Endometrium (tissue), 2 donors: Measurements from ENCODE around the gene CDKL1.
A peak's percentile ranks its signal among the peaks of the same experiment; 100 is the strongest.
"Not testable (repeated sequence)": the region's sequence is repeated elsewhere in the genome, so short reads cannot be mapped to it uniquely, and the experiment has no call there.

Experiments used
- FAIRE-seq: peaks from 2 replicates; lab custom pipeline; 2012; peaks lifted over from hg19 to GRCh38; lab: Jason Lieb, UNC
- donor health status: control.
- donor health status: control.

Gene CDKL1

GRCh38 chr14:50357124-50357523, 39.6 kb downstream of the CDKL1 start:
- no peak for FAIRE-seq

- not testable (repeated sequence) for FAIRE-seq
Observed at GRCh38 chr14:50356283-50356682, 40.4 kb downstream of the CDKL1 start.

DNA sequence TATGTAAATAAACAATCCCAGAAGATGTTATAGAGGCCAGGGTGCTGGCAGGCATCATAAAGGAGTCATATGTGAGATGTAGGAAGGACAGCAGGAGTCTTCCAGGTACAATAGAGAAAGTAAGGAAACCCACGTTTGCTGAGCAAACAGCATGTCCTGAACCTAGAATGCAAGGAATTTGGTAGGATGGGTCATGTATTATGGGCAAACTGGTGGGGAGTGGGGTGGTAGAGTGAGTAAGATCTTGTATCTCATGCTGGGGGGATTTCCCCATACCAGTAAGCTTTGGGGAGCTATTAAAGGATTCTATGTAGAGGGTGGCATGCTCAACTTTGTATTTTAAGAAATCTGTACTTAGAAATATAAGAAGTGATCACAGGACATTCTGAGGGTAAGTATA, 41.0 kb downstream of the CDKL1 start:
- no peak for FAIRE-seq

GRCh38 chr14:50354527-50354926, 42.2 kb downstream of the CDKL1 start:
- no peak for FAIRE-seq

- FAIRE-seq = no peak
Observed at GRCh38 chr14:50353126-50353525, 43.6 kb downstream of the CDKL1 start.

- no peak for FAIRE-seq
Observed at GRCh38 chr14:50352584-50352983, 44.1 kb downstream of the CDKL1 start.

DNA sequence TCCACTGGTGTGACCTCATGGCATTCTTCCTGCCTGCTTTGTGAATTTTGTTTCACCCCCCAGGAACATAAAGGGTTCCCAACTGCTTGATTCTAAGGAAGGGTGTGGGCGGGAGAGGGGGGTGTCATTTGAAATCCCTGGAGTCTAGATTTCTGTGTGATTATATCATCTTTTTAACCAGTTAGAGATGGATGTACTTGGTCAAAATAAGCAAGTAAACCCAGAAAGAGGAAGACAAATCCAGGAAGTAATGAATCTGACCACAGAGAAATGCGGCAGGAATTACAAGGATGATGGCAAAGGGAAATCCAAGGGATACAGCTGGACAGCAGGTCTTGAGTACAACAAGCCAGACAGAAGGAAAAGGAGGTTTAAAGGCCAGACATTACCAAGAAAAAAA, 45.7 kb downstream of the CDKL1 start:
- no peak for FAIRE-seq

DNA sequence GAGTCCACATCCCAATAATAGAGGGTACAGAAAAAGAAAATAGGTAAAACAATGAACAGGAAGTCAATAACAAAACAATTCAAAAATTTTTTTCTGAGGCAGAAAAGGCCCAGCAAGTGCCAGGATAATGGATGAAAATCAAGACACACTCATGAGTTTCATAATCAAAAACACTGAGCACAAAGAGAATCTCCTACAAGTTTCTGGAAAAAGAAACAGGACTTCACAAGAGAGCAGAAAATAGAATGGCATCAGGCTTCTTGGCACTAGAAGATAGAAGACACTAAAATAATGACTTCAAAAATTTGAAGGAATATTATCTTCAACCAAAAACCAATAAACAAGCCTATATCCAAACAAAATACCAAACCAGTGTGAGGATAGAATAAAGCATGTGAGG, 47.7 kb downstream of the CDKL1 start:
- FAIRE-seq = no peak

DNA sequence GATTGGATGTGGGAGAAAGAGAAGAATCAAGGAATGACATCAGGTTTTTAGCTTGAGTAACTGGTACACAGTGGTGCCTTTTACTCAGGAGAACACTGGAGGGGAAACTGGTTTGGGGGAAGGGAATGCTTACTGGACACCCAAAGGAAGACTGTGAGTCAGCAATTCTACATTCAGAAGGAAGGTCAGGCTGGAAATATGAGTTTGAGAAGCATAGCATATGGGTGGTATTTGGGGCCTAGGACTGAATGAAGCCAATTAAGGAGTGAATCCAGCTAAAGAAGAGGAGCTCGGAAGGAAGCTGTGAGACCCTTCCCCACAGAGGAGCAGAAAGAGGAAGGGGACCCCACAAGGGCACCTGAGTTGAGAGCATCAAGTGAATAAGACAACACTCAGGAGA, 49.2 kb downstream of the CDKL1 start:
- FAIRE-seq = no peak

DNA sequence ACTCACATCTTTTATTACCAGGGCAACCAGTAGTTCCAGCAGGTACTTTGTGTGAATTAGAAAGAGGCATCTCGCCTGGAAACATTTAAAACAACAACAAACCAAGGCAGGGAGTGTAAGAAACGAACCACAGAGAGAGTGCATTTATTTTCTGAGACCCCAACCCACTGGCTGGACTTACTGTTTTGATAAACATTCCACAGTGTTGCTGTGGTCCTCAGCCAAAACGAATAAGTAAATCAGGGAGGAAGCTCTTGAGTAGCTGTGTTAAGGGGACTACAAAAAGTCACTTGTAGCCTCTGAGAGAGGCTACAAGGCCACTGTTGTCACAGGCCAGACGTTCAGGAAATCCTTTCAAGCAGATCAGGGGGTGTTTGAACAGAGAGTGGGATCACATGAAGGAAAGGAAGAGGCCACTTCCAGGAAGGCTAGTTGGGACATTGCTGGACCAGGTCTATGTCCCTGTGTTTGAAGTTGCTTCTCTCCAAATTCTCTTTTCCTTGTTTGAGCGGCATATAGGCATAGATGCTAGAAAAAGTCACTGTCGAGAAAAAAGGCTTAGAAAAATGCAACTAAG, 50.7 kb downstream of the CDKL1 start:
- FAIRE-seq = no peak

GRCh38 chr14:50344876-50345563, 51.7 kb downstream of the CDKL1 start:
- FAIRE-seq = peak; percentile 69

DNA sequence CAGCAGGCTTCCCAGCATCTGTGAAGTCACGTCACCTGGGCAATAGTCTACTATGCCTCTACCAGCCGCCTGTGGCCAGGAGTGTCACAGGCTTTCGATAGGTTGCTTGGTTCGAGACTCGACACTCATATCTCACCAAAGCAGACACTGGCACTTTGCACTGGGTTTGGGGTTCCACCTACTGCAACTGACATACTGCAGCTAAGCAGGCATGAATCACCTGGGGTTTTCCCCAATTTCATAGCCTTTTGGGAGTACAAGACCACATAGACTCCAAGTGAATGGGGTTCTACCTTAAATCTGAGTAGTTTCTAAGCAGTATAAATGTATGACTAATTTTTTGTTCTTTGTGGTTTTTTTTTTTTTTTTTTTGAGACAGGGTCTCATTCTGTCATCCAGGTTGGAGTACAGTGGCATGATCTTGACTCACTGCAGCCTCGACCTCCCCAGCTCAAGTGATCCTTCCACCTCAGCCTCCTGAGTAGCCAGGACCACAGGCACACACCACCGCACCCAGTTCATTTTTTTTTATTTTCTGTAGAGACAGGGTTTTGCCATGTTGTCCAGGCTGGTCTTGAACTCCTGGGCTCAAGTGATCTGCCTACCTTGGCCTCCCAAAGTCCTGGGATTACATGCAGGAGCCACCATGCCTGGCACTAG, 52.4 kb downstream of the CDKL1 start:
- no peak for FAIRE-seq

- no peak for FAIRE-seq
Observed at GRCh38 chr14:50343434-50343833, 53.2 kb downstream of the CDKL1 start.

DNA sequence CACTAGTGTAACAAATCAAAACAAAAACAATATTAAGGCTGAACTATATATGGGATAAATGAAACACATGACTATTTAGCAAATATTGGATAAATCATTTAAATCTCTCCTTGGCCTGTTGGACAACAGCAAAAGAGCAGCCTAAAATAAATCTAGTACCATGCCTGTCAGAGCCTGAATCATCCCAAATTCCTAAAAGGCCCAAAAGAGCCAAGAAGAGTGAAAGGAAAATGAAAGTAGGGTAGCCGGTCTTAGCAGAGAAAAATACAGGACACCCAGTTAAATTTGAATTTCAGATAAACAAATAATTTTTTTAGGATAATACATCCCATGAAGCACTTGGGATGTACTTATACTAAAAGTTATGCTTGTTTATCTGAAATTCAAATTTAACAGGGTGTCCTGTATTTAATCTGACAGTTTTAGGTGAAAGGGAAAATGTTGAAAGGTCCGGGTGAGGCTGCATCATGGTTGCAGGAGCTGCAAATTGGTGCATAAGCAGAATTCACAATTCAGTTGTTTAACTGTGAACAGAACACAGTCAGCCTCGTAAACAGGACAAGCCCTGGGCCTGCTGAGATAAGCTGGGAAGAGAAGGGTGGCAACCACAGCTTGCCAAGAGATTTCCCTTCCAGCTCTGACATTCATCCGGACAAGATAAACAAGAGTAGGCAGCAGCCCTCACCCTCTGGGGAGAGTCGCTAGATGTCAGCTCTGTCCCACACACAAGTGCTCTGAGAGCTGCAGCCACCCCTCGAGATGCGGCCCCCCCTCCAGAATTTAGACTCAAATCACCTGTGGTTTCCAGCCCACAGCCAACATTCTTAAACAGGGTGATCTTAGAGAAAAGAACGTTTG, 54.2 kb downstream of the CDKL1 start:
- FAIRE-seq = no peak

GRCh38 chr14:50340963-50341362, 55.7 kb downstream of the CDKL1 start:
- FAIRE-seq = no peak

GRCh38 chr14:50340045-50340444, 56.6 kb downstream of the CDKL1 start:
- no peak for FAIRE-seq

GRCh38 chr14:50339178-50339804, 57.4 kb downstream of the CDKL1 start:
- no peak for FAIRE-seq

- no peak for FAIRE-seq
Observed at GRCh38 chr14:50338587-50338986, 58.1 kb downstream of the CDKL1 start.

DNA sequence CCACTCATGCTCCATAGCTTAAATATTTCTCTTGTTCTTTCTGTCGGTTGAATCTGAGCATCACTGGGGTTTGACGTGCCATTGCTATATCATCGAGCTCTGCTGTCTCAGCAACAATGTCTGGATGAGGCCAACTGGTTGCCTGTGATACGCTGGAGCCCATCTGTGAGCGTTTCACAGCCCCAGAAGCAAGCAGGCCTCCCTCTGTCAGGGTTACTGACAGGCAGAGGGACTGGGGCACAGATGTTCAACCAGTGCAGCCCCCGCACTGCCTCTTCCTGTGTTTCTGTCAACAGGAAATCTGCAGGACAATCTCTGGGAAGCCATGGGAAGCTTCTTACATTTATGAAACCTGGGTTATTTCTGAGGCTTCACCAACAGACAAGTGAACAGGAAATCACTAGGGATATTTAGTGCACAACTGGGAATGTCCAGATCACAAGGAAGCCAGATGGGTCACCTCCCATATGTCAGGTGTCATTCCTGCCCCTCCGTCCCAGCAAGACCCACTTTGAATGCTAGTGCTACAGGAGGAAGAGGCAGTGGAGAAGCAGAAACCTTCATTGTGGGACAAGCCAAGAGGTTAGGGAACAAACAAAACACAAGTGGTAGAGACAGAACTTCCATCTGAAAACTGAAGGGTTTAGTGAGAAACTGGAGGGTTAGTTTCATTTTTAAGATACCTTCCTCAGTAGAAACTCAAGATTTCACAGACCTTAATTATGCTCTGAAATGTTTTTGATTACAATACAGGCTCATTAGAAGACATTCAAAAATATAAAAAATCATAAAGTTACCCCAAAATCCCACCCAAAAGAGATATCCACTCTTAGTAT, 60.5 kb downstream of the CDKL1 start:
- FAIRE-seq = peak; percentile 39

GRCh38 chr14:50335389-50335788, 61.3 kb downstream of the CDKL1 start:
- FAIRE-seq = no peak

GRCh38 chr14:50334211-50334610, 62.5 kb downstream of the CDKL1 start:
- FAIRE-seq = no peak
